Measurements from ENCODE around the gene MAN2B2.

The MAN2B2 gene

GRCh38 chr4:6546681-6547447 is 28.1 kb upstream of the MAN2B2 start:
- DNase-seq (ENCODE audit: low spot score): peak; percentile 48

GRCh38 chr4:6548201-6548881 is 26.6 kb upstream of the MAN2B2 start:
- DNase-seq (ENCODE audit: low spot score): peak; percentile 51

DNA sequence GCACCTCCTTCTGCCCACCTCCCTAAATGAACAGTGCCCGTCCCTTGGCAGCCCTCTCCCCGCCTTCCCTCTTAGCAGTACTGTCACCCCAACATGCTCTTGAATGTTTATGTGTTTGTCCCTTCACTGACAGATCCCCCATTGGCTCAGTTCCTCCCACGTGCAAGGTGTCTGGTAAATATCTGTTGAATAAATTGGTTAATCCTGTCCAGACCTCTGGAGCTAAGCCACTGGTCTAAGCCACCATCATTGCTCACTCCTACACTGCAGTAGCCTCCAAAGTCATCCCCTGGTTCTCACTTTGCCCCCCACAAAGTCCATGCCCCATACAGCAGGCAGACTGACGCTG is 26.1 kb upstream of the MAN2B2 start:
- no peak for DNase-seq (ENCODE audit: low spot score)

GRCh38 chr4:6549445-6549844 is 25.5 kb upstream of the MAN2B2 start:
- DNase-seq (ENCODE audit: low spot score): no peak

- no peak for DNase-seq (ENCODE audit: low spot score)
These were observed 24.9 kb upstream of the MAN2B2 start for GRCh38 chr4:6549890-6550620.

GRCh38 chr4:6550821-6551220 is 24.2 kb upstream of the MAN2B2 start:
- no peak for DNase-seq (ENCODE audit: low spot score)

DNA sequence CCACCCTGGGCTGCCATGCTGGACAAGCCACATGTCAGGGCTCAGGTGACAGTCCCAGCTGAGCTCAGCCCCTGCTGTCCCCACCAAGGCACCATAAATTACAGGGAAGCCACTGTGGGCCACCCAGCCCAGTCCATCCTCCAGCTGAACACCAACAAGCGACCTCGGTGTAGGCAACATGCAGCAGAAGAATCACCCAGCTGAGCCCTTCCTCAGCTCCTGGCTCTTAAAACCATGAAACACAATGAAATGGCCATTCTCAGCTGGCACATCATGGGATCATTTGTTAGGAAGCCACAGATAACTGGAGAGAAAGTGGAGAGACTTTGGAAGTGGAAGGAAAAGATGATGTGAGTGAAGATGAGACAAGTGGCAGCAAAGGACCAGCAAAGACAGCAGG is 23.3 kb upstream of the MAN2B2 start:
- no peak for DNase-seq (ENCODE audit: low spot score)

GRCh38 chr4:6555519-6555918 is 19.5 kb upstream of the MAN2B2 start:
- DNase-seq (ENCODE audit: low spot score): no peak

DNA sequence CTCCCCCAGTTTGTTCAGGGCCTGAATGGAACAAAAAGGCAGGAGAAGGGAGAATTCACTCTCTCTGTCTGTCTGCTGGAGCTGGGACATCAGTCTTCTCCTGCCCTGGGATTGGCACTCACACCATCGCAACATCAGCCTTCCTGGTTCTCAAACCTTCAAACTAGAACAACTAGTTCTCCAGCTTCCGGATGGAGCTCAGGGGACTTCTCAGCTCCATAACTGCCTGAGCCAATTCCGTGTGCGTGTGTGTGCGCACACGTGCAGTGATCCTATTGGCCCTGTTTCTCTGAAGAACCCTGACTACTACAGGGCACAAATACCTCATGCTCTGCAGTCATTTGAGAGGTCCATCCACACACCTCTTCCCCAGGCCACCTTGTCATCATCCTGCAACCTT is 18.7 kb upstream of the MAN2B2 start:
- no peak for DNase-seq (ENCODE audit: low spot score)

- DNase-seq (ENCODE audit: low spot score): no peak
These were observed 17.8 kb upstream of the MAN2B2 start for GRCh38 chr4:6557185-6557584.

- no peak for DNase-seq (ENCODE audit: low spot score)
These were observed 17.1 kb upstream of the MAN2B2 start for GRCh38 chr4:6557856-6558255.

DNA sequence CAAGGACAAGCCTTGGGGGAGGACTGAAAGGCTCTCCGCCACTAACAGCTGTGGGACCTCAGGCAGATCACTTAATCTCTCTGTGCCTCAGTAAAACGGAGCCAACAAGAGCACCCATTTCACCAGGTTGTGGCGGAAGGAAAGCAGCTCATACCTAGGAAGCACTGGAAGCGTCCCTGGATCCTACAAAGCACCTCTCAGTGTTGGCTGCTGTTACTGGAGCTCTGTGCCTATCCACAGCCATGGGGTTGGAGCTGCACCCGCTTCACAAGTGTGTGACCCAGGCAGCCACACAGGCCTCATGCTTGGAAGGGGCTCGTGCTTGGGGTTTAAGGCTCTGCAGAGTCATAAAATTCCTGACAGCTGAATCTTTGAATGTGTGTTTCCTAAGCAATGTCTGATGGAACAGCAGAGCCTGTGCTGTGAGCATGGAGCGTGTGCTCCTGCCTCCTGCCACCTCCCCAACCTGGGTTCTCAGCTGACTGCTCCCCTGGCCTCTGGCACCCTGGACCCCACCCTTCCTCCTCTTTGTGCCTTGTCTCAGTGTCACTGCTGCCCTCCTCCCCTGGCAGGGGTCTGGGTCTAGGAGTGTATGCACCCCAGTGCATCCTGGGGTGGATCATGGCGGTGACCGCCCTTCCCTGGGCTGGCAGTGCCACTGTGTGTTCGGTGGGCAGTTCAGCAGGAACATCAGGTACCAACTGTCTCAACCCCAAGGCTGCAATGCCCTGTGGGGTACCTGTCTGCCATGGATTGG is 14.4 kb upstream of the MAN2B2 start:
- DNase-seq (ENCODE audit: low spot score): no peak

DNA sequence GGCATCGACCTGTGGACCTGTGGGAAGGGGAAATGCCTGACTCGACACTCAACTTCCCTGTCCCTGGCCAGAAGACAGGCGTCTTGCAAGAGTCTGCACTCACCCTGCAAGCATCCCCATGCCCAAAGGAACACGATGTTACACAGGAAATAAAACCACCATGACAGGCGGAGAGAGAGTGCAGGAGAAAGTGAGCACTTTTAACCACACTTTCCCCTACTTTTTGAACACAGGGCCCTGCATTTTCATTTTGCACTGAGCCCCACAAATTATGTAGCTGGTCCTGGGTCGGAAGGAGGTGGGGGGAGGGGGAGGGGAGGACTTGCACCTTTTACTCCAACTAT is 13.8 kb upstream of the MAN2B2 start:
- DNase-seq (ENCODE audit: low spot score): no peak

DNA sequence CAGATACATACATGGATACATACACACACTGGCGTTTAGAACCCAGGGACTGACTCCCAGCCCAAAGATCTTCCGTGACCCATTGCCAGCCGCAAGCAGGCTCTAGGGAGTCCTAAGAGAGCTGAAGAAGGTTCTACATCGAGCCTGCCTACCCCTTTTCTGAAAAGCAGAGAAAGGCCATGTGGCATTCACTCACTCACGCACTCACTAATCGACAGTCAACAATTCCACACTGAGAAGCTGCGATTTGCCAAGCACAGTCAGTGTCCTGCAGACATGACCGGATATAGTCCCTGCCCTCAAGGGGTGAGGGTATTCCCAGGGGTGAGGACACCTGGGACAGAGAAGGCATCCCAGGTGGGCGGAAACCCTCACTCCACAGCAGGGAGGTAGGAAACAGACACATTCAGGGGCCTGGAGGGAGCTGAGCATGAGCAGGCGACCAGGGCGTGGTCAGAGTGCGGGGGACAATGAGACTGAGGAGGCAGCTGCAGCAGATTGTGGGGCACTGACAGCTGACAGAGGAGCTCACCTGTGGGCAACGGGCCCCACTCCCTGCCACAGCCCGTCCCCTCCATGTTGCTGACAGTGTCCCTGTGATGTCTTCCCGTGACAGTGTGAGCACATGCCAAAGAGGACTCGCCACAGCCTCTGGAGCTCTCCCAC is 13.2 kb upstream of the MAN2B2 start:
- no peak for DNase-seq (ENCODE audit: low spot score)

DNA sequence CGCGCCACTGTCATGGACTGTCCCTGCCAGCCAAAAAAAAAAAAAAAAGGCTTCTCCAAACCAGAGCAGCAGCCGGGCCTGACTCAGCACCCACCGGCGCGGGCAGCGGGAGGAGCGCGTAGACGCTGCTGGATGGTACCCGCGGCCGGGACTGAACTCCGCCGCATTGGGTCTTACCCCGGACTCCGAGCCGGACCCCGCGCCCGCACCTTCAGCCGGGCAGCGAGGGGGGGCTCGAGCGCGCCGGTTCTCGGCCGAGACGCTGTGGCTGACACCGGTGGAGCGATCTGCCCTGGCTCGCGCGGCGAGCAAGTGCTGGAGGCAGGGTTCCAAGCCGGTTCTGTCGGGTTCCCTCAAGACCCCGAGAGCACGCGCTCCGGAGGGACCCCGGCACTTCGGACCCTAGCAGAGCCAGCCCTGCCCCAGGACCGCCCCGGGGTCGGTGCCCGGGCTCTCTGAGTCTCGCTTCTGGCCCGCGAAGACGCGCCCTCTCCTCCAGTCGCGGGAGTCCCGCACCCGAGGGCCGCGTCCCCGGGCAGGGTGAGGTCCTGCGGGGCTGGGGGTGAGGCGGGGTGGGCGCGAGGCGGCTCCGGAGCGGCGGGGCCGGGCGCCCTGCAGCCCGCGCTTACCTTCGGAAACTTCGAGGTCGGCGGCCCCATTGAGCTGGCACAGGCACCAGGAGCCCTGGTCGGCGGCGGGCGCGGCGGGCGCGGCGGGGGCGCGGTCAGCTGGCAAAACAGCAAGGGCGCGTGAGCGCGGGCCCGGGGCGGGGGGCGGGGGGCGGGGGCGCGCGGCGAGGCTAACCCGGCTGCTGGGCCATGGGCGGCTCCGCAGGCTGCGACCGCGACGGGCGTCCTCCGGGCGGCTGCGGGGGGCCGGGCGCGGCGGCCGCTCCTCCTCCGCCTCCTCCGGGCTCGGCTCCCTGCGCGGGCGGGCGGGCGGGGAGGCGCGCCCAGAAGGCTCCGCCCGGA is 11.8 kb upstream of the MAN2B2 start:
- DNase-seq (ENCODE audit: low spot score): peak; percentile 27

GRCh38 chr4:6563935-6564645 is 10.9 kb upstream of the MAN2B2 start:
- DNase-seq (ENCODE audit: low spot score): no peak

- DNase-seq (ENCODE audit: low spot score): no peak
These were observed 9.1 kb upstream of the MAN2B2 start for GRCh38 chr4:6565691-6566390.

- DNase-seq (ENCODE audit: low spot score): no peak
These were observed 8.4 kb upstream of the MAN2B2 start for GRCh38 chr4:6566391-6567190.

- no peak for DNase-seq (ENCODE audit: low spot score)
These were observed 7.8 kb upstream of the MAN2B2 start for GRCh38 chr4:6567218-6567617.

Data from SW480 (cell line).